ENCODE results near the gene TNFRSF14. TPM values are rescaled to one million over a fixed set of nuclear protein-coding genes. Genes with fewer than 3 reads are reported as not detected.

The TNFRSF14 gene
- total RNA-seq, 3 donors from 2014 or later (not counting 1 experiment from before 2014, with no cell fraction given) = 228 to 266 (median 262) TPM

DNA sequence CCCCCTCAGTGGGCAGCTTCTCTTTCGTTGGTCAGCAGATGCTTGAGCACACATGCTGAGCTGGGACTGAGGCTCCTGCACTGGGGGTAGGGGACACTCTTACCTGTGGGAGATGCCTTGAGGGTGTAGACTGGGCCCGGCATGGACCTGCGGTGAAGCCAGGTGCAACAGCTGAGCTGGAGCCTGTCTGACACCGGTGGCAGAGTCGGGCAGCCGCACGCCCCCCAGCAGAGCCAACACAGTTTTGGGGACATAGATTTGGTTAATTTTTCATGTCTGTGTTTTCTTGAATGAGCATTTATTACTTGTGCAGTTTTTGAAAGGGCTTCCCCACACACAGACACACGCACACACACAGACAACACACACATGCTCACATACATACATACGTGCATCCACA is 20.2 kb upstream of the TNFRSF14 start:
- WGBS (ENCODE audit: insufficient coverage) = 92% methylated on average over 7 of the region's 9 CpGs
- H3K4me1 ChIP-seq (ENCODE audit: control insufficient read depth, insufficient read depth, low read length) = peaks cover 11% of the 10 kb centered on the region
- no peak overlapping the region for H3K4me3 Mint-ChIP-seq
- no peaks in the 10 kb centered on the region for H3K36me3 ChIP-seq (ENCODE audit: control insufficient read depth, insufficient read depth, low read length)
- no peak overlapping the region for H3K27ac Mint-ChIP-seq
- H3K9me3 ChIP-seq (ENCODE audit: control insufficient read depth, insufficient read depth, low read length) = no peaks in the 10 kb centered on the region
- intact Hi-C loops (cut with micrococcal nuclease) = no loop called here
- DNase-seq (no peak), ATAC-seq (no peak)
- no peak overlapping the region for H3K4me3 ChIP-seq (ENCODE audit: low read length)
- no peaks in the 10 kb centered on the region for H3K9me3 Mint-ChIP-seq
- no peaks in the 10 kb centered on the region for H3K36me3 Mint-ChIP-seq
- H3K27me3 Mint-ChIP-seq (ENCODE audit: low read depth in 2 of 2) = peaks cover 0 to 9% of the 10 kb centered on the region in 2 donors
- peaks cover 19% of the 10 kb centered on the region for H3K27me3 ChIP-seq (ENCODE audit: control insufficient read depth, insufficient read depth, low read length)
- H3K27ac ChIP-seq (ENCODE audit: low read length) = no peak overlapping the region
- no peaks in the 10 kb centered on the region for H3K4me1 Mint-ChIP-seq
- TF ChIP-seq CTCF (IDR thresholded peaks at IDR 0.05) = no peak

DNA sequence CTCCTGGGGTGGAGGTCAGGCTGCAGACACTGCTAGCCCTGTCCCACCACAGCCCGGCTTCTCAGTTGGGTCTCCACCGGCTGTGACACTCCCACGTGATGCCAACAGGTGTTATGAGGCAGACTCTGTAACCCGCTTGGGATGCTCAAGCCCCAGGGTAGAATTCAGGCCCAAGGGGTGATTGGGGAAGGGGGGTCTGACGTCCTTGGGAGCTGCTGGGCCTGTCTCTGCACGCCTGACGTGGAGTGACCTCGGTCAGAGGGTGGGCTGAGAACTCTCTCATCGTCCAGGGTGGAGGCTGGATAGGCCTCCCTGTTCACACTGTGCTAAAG is 18.4 kb upstream of the TNFRSF14 start:
- H3K4me1 ChIP-seq (ENCODE audit: control insufficient read depth, insufficient read depth, low read length) = peaks cover 21% of the 10 kb centered on the region
- Mint-ChIP-seq H3K27ac (no peak overlapping the region), H3K9me3 (no peaks in the 10 kb centered on the region), H3K36me3 (no peaks in the 10 kb centered on the region), H3K27me3 (ENCODE audit: low read depth in 2 of 2) (peaks cover 0 to 5% of the 10 kb centered on the region in 2 donors), H3K4me3 (no peak overlapping the region), H3K4me1 (no peaks in the 10 kb centered on the region)
- no peak for TF ChIP-seq CTCF (IDR thresholded peaks at IDR 0.05)
- no peaks in the 10 kb centered on the region for H3K9me3 ChIP-seq (ENCODE audit: control insufficient read depth, insufficient read depth, low read length)
- no peaks in the 10 kb centered on the region for H3K36me3 ChIP-seq (ENCODE audit: control insufficient read depth, insufficient read depth, low read length)
- ATAC-seq (no peak), DNase-seq (no peak)
- intact Hi-C loops (cut with micrococcal nuclease) = no loop called here
- H3K27me3 ChIP-seq (ENCODE audit: control insufficient read depth, insufficient read depth, low read length) = peaks cover 5% of the 10 kb centered on the region
- WGBS (ENCODE audit: insufficient coverage) = 85% methylated on average over 9 of the region's 9 CpGs
- H3K4me3 ChIP-seq (ENCODE audit: low read length) = no peak overlapping the region
- no peak overlapping the region for H3K27ac ChIP-seq (ENCODE audit: low read length)

GRCh38 chr1:2538376-2538775 is 17.8 kb upstream of the TNFRSF14 start:
- WGBS (ENCODE audit: insufficient coverage) = 77% methylated on average over 4 of the region's 4 CpGs
- H3K27ac ChIP-seq (ENCODE audit: low read length) = no peak overlapping the region
- no peaks in the 10 kb centered on the region for H3K36me3 ChIP-seq (ENCODE audit: control insufficient read depth, insufficient read depth, low read length)
- Mint-ChIP-seq H3K36me3 (no peaks in the 10 kb centered on the region), H3K4me3 (no peak overlapping the region), H3K9me3 (no peaks in the 10 kb centered on the region), H3K27ac (no peak overlapping the region), H3K27me3 (ENCODE audit: low read depth in 2 of 2) (peaks cover 0 to 3% of the 10 kb centered on the region in 2 donors), H3K4me1 (no peaks in the 10 kb centered on the region)
- TF ChIP-seq CTCF (IDR thresholded peaks at IDR 0.05) = no peak
- DNase-seq = no peak
- ATAC-seq = no peak
- intact Hi-C loops (cut with micrococcal nuclease) = no loop called here
- peaks cover under 1% of the 10 kb centered on the region for H3K27me3 ChIP-seq (ENCODE audit: control insufficient read depth, insufficient read depth, low read length)
- no peak overlapping the region for H3K4me3 ChIP-seq (ENCODE audit: low read length)
- no peaks in the 10 kb centered on the region for H3K9me3 ChIP-seq (ENCODE audit: control insufficient read depth, insufficient read depth, low read length)
- H3K4me1 ChIP-seq (ENCODE audit: control insufficient read depth, insufficient read depth, low read length) = peaks cover 26% of the 10 kb centered on the region

DNA sequence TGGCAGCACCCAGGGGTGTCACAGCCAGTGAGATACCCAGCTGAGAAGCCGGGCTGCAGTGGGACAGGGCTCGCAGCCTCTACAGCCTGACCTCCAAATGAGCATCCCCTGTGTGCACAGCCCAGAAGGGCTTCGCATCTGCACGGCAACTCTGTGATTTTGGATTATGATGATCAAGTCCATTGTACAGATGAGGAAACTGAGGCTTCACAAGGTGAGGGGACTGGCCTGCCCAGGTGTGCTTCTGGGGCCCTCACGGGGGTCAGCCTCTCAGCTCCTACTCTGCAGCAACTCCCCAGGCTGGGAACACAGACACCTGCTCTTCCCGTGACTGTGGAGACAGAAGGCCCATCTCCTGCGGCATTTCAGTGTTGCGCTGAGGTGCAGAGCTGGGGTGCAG is 17.3 kb upstream of the TNFRSF14 start:
- Mint-ChIP-seq H3K4me1 (peaks cover 0 to 2% of the 10 kb centered on the region in 2 donors), H3K27me3 (ENCODE audit: low read depth in 2 of 2) (peaks cover 0 to 3% of the 10 kb centered on the region in 2 donors), H3K36me3 (no peaks in the 10 kb centered on the region), H3K27ac (no peak overlapping the region), H3K9me3 (no peaks in the 10 kb centered on the region), H3K4me3 (no peak overlapping the region)
- H3K27me3 ChIP-seq (ENCODE audit: control insufficient read depth, insufficient read depth, low read length) = no peaks in the 10 kb centered on the region
- no peaks in the 10 kb centered on the region for H3K36me3 ChIP-seq (ENCODE audit: control insufficient read depth, insufficient read depth, low read length)
- no peak overlapping the region for H3K27ac ChIP-seq (ENCODE audit: low read length)
- DNase-seq (no peak), ATAC-seq (no peak)
- 83% methylated on average over 8 of the region's 8 CpGs for WGBS (ENCODE audit: insufficient coverage)
- H3K4me3 ChIP-seq (ENCODE audit: low read length) = no peak overlapping the region
- no peaks in the 10 kb centered on the region for H3K9me3 ChIP-seq (ENCODE audit: control insufficient read depth, insufficient read depth, low read length)
- intact Hi-C loops (cut with micrococcal nuclease) = no loop called here
- H3K4me1 ChIP-seq (ENCODE audit: control insufficient read depth, insufficient read depth, low read length) = peaks cover 31% of the 10 kb centered on the region
- TF ChIP-seq CTCF (IDR thresholded peaks at IDR 0.05) = no peak
